Nephron (organoid): ENCODE data around the gene NFIC.

ENCODE experiments used
- H3K27ac Mint-ChIP-seq, 3 experiments: 2 replicates each; pipeline ENCODE4 v1.8.0; 2020; ENCODE audit warnings: mixed read lengths in 3 of 3, mild to moderate bottlenecking in 2 of 3, moderate library complexity in 1 of 3
- H3K27me3 Mint-ChIP-seq: 2 replicates; pipeline ENCODE4 v1.8.0; 2021; ENCODE audit warnings: low read depth, mild to moderate bottlenecking, moderate library complexity, mixed read lengths
- H3K36me3 Mint-ChIP-seq: 2 replicates; pipeline ENCODE4 v1.8.0; 2020; ENCODE audit warnings: low read depth, mixed read lengths
- H3K4me1 Mint-ChIP-seq: 2 replicates; pipeline ENCODE4 v1.8.0; 2020; ENCODE audit warnings: mixed read lengths
- H3K4me3 Mint-ChIP-seq, 3 experiments: 2 replicates each; pipeline ENCODE4 v1.8.0; 2020; ENCODE audit warnings: mild to moderate bottlenecking in 3 of 3, mixed read lengths in 3 of 3, moderate library complexity in 2 of 3
- H3K9me3 Mint-ChIP-seq: 2 replicates; pipeline ENCODE4 v1.8.0; 2020; ENCODE audit warnings: mixed read lengths
- CTCF ChIP-seq, 3 experiments: fragments of 200-600 bp; sonication (generic); IDR thresholded peaks; one replicate each; pipeline ENCODE4 v1.5.0; 2021; ENCODE audit warnings: antibody characterized with exemption in 3 of 3; ENCODE audit not compliant: unreplicated experiment in 3 of 3

NFIC gene

GRCh38 chr19:3479177-3479833, 112.9 kb downstream of the NFIC start:
- H3K27ac Mint-ChIP-seq, result peak overlapping the region in 1 of 3 experiments; percentile 89
- H3K9me3 Mint-ChIP-seq, result no peaks in the 10 kb centered on the region
- H3K4me1 Mint-ChIP-seq, result no peaks in the 10 kb centered on the region
- no peaks in the 10 kb centered on the region for H3K36me3 Mint-ChIP-seq
- peak overlapping the region; percentile 53 to 84 (median 75) for H3K4me3 Mint-ChIP-seq
- TF ChIP-seq CTCF (IDR thresholded peaks at IDR 0.05; ENCODE audit: unreplicated experiment in 3 of 3), result no peak
- peaks cover 39% of the 10 kb centered on the region for H3K27me3 Mint-ChIP-seq

- no peaks in the 10 kb centered on the region for H3K9me3 Mint-ChIP-seq
Observed at GRCh38 chr19:3479834-3480215, 113.4 kb downstream of the NFIC start.

GRCh38 chr19:3480383-3481091, 114.2 kb downstream of the NFIC start, which contains the start of gene SMIM24:
Gene SMIM24, minus strand, starts transcription at chr19:3480525. Its CDS starts 62 bp downstream, at chr19:3480463.
- H3K36me3 Mint-ChIP-seq, result no peaks in the 10 kb centered on the region
- H3K27me3 Mint-ChIP-seq, result peaks cover 46% of the 10 kb centered on the region
- peak within 1 kb of the TSS; percentile 55 to 84 (median 75) for H3K4me3 Mint-ChIP-seq
- H3K9me3 Mint-ChIP-seq, result no peaks in the 10 kb centered on the region
- peak within 1 kb of the TSS; percentile 84 to 95 (median 95) for H3K27ac Mint-ChIP-seq
- TF ChIP-seq CTCF (IDR thresholded peaks at IDR 0.05; ENCODE audit: unreplicated experiment in 3 of 3), result no peak
- no peaks in the 10 kb centered on the region for H3K4me1 Mint-ChIP-seq

More at GRCh38 chr19:3479834-3480215, 113.4 kb downstream of the NFIC start:
- Mint-ChIP-seq H3K27ac (peak overlapping the region in 2 of 3 experiments; percentile 51 to 89), H3K4me3 (peak overlapping the region; percentile 53 to 84 (median 75)), H3K4me1 (no peaks in the 10 kb centered on the region), H3K27me3 (peaks cover 43% of the 10 kb centered on the region), H3K36me3 (no peaks in the 10 kb centered on the region)
- TF ChIP-seq CTCF (IDR thresholded peaks at IDR 0.05; ENCODE audit: unreplicated experiment in 3 of 3), result no peak

GRCh38 chr19:3481241-3482090, 115.1 kb downstream of the NFIC start:
- Mint-ChIP-seq H3K4me3 (no peak overlapping the region), H3K9me3 (no peaks in the 10 kb centered on the region), H3K4me1 (no peaks in the 10 kb centered on the region), H3K36me3 (no peaks in the 10 kb centered on the region), H3K27ac (peak overlapping the region in 2 of 3 experiments; percentile 84 to 95), H3K27me3 (peaks cover 46% of the 10 kb centered on the region)
- TF ChIP-seq CTCF (IDR thresholded peaks at IDR 0.05; ENCODE audit: unreplicated experiment in 3 of 3), result no peak

- Mint-ChIP-seq H3K4me3 (no peak overlapping the region), H3K27ac (no peak overlapping the region), H3K9me3 (no peaks in the 10 kb centered on the region), H3K36me3 (peaks cover 4% of the 10 kb centered on the region), H3K4me1 (no peaks in the 10 kb centered on the region), H3K27me3 (peaks cover 46% of the 10 kb centered on the region)
- no peak for TF ChIP-seq CTCF (IDR thresholded peaks at IDR 0.05; ENCODE audit: unreplicated experiment in 3 of 3)
Observed at GRCh38 chr19:3482507-3483225, 116.3 kb downstream of the NFIC start.
